Naive B cell (primary cell): ENCODE results near the gene SFT2D1. TPM values are rescaled to one million over a fixed set of nuclear protein-coding genes. Genes with fewer than 3 reads are reported as not detected.
"Not testable (repeated sequence)": the region's sequence is repeated elsewhere in the genome, so short reads cannot be mapped to it uniquely, and the experiment has no call there.

ENCODE experiments used
- ATAC-seq, 2 donors: fragments of 150-1000 bp; cut with Tn5 transposase; 2 replicates each; pipeline ENCODE4 v1.10.0; 2021; ENCODE audit warnings: low read depth in 2 of 2, mild to moderate bottlenecking in 2 of 2, moderate library complexity in 2 of 2
- DNase-seq: peaks from one replicate; pipeline ENCODE4 v3.0.0; 2022
- H3K27ac Mint-ChIP-seq, 6 donors: one replicate each; pipeline ENCODE4 v1.8.0; 2020 to 2022; ENCODE audit warnings: mild to moderate bottlenecking in 6 of 6, mixed read lengths in 6 of 6, moderate library complexity in 5 of 6, inconsistent platforms in 2 of 6
- H3K27me3 Mint-ChIP-seq, 3 donors: one replicate each; pipeline ENCODE4 v1.8.0; 2021 to 2022; ENCODE audit warnings: mixed read lengths in 3 of 3, mild to moderate bottlenecking in 1 of 3
- H3K36me3 Mint-ChIP-seq, 2 donors: one replicate each; pipeline ENCODE4 v1.8.0; 2020 to 2022; ENCODE audit warnings: mixed read lengths in 2 of 2, inconsistent platforms in 1 of 2, mild to moderate bottlenecking in 1 of 2
- H3K4me1 Mint-ChIP-seq, 3 donors: one replicate each; pipeline ENCODE4 v1.8.0; 2020 to 2022; ENCODE audit warnings: mixed read lengths in 3 of 3, inconsistent platforms in 1 of 3, mild to moderate bottlenecking in 1 of 3, moderate library complexity in 1 of 3
- H3K4me3 Mint-ChIP-seq, 8 donors: one replicate each; pipeline ENCODE4 v1.8.0; 2020 to 2022; ENCODE audit warnings: mild to moderate bottlenecking in 8 of 8, mixed read lengths in 8 of 8, moderate library complexity in 8 of 8, inconsistent platforms in 2 of 8
- H3K9me3 Mint-ChIP-seq, 7 donors: one replicate each; pipeline ENCODE4 v1.8.0; 2020 to 2022; ENCODE audit warnings: mixed read lengths in 7 of 7, mild to moderate bottlenecking in 5 of 7, inconsistent platforms in 2 of 7, moderate library complexity in 1 of 7
- polyA plus RNA-seq, 6 donors: library from polyadenylated mRNA; unstranded; fragments of 300-500 nt; fragmentation: Illumina TruSeq; gene quantifications; one replicate each; pipeline ENCODE4 v1.2.3, GENCODE V29; 2021; ENCODE audit warnings: low read depth in 6 of 6

Gene SFT2D1
- polyA plus RNA-seq, 6 donors from 2014 or later, result 95.5 to 172 (median 109) TPM

DNA sequence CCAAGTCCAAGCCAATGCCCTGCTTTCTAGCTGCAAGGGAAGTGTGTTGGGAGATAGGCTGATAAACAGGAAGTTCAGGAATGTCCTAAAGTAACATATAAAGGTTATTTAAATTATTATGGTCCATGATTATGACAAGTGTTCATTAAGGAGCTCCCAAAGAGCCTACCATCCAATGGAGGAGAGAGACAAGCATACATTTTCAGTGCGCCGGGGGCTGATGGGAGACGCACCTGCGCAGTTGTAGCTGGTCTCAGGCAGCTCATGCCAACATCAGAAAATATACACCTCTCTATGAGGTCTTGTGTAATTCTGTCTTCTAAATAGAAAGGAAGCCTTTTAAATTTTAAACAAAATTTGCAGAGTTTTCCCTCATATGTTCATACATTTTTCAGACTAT lies 12.6 kb upstream of the SFT2D1 start:
- ATAC-seq (no peak), DNase-seq (no peak)
- Mint-ChIP-seq H3K4me3 (no peak overlapping the region), H3K36me3 (peaks cover 0 to 7% of the 10 kb centered on the region in 2 donors), H3K9me3 (peaks cover 0 to 12% (median 9%) of the 10 kb centered on the region in 7 donors), H3K4me1 (peaks cover 4 to 15% (median 11%) of the 10 kb centered on the region in 3 donors), H3K27me3 (peaks cover 0 to 7% (median 4%) of the 10 kb centered on the region in 3 donors), H3K27ac (no peak overlapping the region)

DNA sequence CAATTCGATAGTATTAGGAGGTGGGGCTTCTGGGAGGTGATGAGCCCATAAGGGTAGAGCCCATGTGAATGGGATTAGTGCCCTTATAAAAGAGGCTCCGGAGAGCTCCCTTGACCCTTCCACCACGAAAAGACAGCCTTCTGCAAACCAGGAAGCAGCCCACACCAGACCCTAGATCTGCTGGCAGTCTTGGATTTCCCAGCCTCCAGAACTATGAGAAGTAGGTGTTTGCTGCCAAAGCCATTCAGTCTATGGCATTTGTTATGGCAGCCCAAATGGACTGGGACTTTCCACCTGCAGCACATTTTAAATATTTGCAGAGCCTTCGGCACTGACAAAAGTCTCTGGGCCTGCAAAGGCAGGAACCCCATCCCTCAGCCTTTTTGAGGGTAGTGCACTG lies 11.8 kb upstream of the SFT2D1 start:
- no peak for ATAC-seq
- no peak for DNase-seq
- Mint-ChIP-seq H3K4me1 (peaks cover 4 to 15% (median 11%) of the 10 kb centered on the region in 3 donors), H3K27ac (no peak overlapping the region), H3K36me3 (peaks cover 0 to 7% of the 10 kb centered on the region in 2 donors), H3K9me3 (peaks cover 0 to 12% (median 6%) of the 10 kb centered on the region in 7 donors), H3K4me3 (no peak overlapping the region), H3K27me3 (peaks cover 0 to 7% (median 4%) of the 10 kb centered on the region in 3 donors)

DNA sequence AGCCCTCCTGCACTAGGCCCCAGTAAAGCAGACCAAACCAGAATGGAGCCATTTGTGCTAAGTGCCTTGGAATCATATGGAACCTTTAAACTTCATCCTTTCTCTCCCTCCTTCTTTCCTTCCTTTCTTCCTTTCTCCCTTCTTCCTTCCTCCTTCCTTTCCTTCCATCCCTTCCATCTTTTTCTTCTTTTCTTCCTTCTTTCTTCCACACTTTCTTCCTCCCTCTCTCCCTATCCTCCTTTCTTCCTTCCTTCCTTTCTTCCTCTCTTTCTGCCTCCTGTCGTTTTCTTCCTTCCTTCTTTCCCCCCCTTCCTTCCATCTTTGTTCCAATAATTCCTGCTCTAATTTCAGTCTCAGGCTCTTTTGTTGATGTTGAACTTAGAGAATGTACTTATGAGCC lies 11.2 kb upstream of the SFT2D1 start:
- Mint-ChIP-seq H3K27me3 (peaks cover 0 to 5% (median 2%) of the 10 kb centered on the region in 3 donors), H3K4me3 (no peak overlapping the region), H3K27ac (peak overlapping the region in 4 of 6 donors; percentile 8 to 84 (median 62)), H3K4me1 (peaks cover 4 to 15% (median 11%) of the 10 kb centered on the region in 3 donors), H3K36me3 (peaks cover 0 to 4% of the 10 kb centered on the region in 2 donors), H3K9me3 (peaks cover 0 to 11% (median 6%) of the 10 kb centered on the region in 7 donors)
- ATAC-seq (no peak), DNase-seq (no peak)

DNA sequence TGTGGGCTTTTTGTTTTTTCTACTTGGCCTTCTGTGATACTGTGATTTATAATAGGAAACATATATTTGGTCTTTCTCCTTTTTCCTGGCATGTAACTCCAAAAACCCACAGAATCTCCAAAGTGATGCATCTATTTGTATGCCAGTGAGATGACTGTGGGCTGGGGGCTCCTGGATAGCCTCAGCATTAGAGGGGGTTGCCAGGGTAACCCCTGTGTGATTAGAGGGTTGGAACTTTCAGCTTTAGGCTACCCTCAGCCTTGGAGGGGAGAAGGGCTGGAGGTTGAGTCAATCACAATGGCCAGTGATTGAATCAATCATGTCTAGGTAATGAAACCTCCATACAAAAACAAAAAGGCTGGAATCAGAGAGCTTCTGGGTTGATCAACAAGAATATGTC lies 10.6 kb upstream of the SFT2D1 start:
- no peak for ATAC-seq

DNA sequence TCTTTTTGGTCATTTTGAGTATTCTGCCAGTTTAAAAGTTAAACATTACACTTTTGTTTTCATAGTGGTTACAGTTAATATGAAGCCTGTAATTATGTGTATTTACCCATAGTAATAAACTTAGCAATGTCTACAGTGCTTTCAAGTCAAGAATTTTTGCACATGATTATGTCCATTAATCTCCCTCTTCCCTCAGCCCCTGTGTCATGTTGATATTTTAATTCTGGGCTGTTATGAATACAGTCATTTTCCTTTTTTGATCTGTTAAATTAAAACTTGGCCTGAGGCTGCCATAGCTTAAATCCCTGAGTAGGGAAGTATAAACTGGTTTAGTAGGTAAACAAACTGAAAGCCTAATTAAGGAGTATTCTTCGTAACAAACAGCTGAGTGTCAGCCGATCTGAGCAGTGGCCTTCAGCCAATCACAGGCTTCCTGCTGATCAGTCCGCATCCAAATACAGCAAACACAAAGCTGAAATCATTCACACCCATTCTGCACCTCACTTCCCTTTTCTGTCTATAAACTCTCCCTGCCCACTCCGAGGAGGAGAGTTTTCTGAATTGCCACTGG lies 9.5 kb upstream of the SFT2D1 start:
- peak; percentile 100 for ATAC-seq
- H3K4me3 Mint-ChIP-seq, result peak overlapping the region in 7 of 8 donors; percentile 58 to 89 (median 80)
- peaks cover 8 to 15% (median 11%) of the 10 kb centered on the region in 3 donors for H3K4me1 Mint-ChIP-seq
- no peaks in the 10 kb centered on the region for H3K27me3 Mint-ChIP-seq
- H3K36me3 Mint-ChIP-seq, result no peaks in the 10 kb centered on the region
- peaks cover 0 to 6% (median 2%) of the 10 kb centered on the region in 7 donors for H3K9me3 Mint-ChIP-seq
- peak; percentile 60 for DNase-seq
- H3K27ac Mint-ChIP-seq, result peak overlapping the region in 4 of 6 donors; percentile 29 to 83 (median 56)

More for the DNA sequence above, 10.6 kb upstream of the SFT2D1 start:
- H3K4me1 Mint-ChIP-seq, result peaks cover 6 to 15% (median 11%) of the 10 kb centered on the region in 3 donors
- H3K4me3 Mint-ChIP-seq, result no peak overlapping the region
- peaks cover 0 to 6% (median 2%) of the 10 kb centered on the region in 7 donors for H3K9me3 Mint-ChIP-seq
- no peaks in the 10 kb centered on the region for H3K27me3 Mint-ChIP-seq
- no peak for DNase-seq
- peak overlapping the region in 1 of 6 donors; percentile 36 for H3K27ac Mint-ChIP-seq
- H3K36me3 Mint-ChIP-seq, result no peaks in the 10 kb centered on the region

DNA sequence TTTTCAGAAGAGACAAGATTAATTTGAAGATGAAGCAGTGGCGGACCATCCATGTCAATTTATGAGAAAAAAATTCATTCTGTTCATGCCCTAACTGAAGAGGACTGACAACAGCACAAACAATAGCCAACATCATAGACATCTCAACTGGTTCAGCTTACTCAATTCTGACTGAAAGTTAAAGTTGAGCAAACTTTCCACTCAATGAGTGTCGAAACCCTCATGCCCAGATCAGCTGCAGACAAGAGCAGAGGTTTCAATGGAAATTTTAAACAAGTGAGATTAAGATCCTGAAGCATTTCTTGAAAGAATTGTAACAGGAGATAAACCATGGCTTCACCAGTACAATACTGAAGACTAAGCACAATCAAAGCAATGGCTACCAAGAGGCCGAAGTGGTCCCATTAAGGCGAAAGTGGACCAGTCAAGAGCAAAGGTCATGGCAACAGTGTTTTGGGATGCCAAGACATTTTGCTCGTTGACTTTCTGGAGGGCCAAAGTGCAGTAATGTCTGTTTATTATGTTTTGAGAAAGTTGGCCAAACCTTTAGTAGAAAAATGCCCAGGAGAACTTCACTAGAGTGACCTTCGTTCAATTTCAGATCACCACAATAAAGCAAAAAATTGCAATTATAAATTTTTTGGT lies 6.1 kb upstream of the SFT2D1 start:
- Mint-ChIP-seq H3K4me3 (no peak overlapping the region), H3K27ac (no peak overlapping the region), H3K27me3 (no peaks in the 10 kb centered on the region), H3K36me3 (no peaks in the 10 kb centered on the region), H3K4me1 (peaks cover 13 to 20% (median 19%) of the 10 kb centered on the region in 3 donors), H3K9me3 (peaks cover 0 to 6% (median 2%) of the 10 kb centered on the region in 7 donors)
- DNase-seq (no peak), ATAC-seq (no peak)

DNA sequence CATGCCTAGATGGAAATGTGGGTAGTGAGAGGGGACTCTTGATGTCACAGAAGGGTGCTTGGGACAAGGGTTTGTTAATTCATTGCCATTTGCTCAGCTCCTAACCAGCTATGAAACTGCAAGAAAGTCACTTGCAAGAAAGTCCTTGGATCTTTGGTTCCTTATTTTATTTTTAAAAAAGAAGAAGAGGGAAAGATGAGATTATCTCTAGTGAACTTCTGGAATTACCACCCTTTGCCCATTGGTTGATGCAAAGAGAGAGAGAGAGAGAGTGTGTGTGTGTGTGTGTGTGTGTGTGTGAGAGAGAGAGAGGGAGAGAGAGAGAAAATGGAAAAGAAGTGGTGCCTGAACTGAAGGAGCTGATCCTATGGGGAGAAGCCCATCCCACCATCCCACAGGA lies 4.6 kb upstream of the SFT2D1 start:
- peak overlapping the region in 1 of 6 donors; percentile 51 for H3K27ac Mint-ChIP-seq

DNA sequence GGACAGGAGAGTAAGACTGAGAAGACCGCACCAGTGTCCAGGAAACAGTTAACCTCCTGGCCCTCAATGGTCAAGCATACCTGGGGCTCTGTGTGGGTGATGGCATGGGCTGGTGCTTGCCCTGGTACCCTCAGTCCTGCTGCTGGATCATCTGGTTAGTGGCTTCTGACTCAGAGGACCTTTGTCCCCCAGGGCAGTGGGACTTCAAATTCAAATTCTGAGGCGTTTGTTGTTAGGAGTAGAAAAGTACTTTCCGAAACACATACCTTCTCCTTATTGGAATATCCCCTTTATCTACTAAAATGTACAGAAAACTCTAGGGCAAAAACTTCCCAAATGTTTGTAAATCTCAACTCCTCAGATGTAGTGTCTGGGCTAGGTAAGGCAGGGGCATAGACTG lies 4.1 kb upstream of the SFT2D1 start:
- no peaks in the 10 kb centered on the region for H3K27me3 Mint-ChIP-seq
- DNase-seq (no peak), ATAC-seq (no peak)
- H3K36me3 Mint-ChIP-seq, result no peaks in the 10 kb centered on the region
- no peak overlapping the region for H3K27ac Mint-ChIP-seq
- H3K4me3 Mint-ChIP-seq, result peak overlapping the region in 1 of 8 donors; percentile 92
- peaks cover 0 to 6% (median 2%) of the 10 kb centered on the region in 7 donors for H3K9me3 Mint-ChIP-seq
- H3K4me1 Mint-ChIP-seq, result peaks cover 13 to 19% (median 19%) of the 10 kb centered on the region in 3 donors

More for the DNA sequence above, 4.6 kb upstream of the SFT2D1 start:
- Mint-ChIP-seq H3K4me1 (peaks cover 14 to 19% (median 17%) of the 10 kb centered on the region in 3 donors), H3K36me3 (no peaks in the 10 kb centered on the region), H3K9me3 (peaks cover 0 to 6% (median 2%) of the 10 kb centered on the region in 7 donors), H3K27me3 (no peaks in the 10 kb centered on the region), H3K4me3 (no peak overlapping the region)
- no peak for ATAC-seq
- DNase-seq, result no peak

DNA sequence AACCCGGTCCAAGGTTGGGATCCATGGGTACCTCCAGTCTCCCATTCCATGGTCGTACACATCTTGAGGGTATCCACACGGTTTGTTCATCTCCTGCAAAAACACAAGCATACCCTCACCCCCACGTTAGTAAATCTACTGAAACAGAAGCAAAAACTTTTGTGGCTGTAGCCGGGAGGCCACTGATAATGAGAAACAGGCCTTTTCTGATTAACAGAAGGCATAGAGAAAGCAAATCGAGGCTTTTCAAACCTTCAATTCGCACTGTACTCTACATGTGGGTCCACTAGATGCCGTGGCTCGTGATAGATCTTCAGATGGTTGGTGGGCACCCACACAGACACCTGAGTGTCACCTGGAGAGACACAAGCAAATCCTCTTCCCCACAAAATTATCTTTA lies 3.3 kb upstream of the SFT2D1 start:
- not testable (repeated sequence) for DNase-seq, H3K9me3 Mint-ChIP-seq, ATAC-seq, H3K36me3 Mint-ChIP-seq, H3K27me3 Mint-ChIP-seq, H3K27ac Mint-ChIP-seq
- H3K4me1 Mint-ChIP-seq, result peaks cover 14 to 21% (median 21%) of the 10 kb centered on the region in 3 donors
- peak overlapping the region in 2 of 8 donors; percentile 8 to 92 for H3K4me3 Mint-ChIP-seq

DNA sequence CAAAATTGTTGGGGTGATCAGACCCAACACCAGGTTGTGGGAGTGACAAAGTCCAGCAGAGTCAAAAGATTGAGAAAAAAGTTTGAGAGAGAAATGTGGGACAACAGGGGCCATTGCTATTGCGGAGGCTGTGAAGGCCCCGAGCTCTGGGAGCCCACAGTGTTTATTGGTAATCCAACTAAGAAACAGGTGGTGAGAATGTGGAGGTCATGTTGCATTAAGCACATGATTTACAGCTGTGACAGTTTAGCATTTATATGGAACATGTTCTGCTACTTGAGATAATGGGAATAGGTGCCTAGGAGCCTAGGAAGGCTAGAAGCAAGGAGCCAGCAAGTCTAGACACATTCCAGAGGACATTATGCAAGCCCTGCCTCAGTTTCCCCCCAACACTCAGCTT lies 2.6 kb upstream of the SFT2D1 start:
- peak overlapping the region in 1 of 6 donors; percentile 89 for H3K27ac Mint-ChIP-seq
- H3K27me3 Mint-ChIP-seq, H3K36me3 Mint-ChIP-seq, H3K9me3 Mint-ChIP-seq, ATAC-seq, DNase-seq: not testable (repeated sequence)
- peak overlapping the region in 3 of 8 donors; percentile 12 to 92 (median 17) for H3K4me3 Mint-ChIP-seq
- H3K4me1 Mint-ChIP-seq, result peaks cover 14 to 21% (median 21%) of the 10 kb centered on the region in 3 donors

DNA sequence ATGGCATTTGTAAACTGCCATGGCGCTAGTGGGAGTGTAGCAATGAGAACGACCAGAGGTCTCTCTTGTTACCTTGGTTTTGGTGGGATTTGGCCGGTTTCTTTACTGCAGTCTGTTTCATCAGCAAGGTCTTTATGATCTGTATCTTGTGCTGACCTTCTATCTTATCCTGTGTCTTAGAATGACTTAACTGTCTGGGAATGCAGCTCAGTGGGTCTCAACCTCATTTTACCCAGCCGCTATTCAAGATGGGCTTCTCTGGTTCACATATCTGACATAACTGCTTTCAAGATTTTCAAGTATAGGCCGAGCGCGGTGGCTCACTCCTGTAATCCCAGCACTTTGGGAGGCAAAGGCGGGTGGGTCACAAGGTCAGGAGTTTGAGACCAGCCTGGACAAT lies 1.9 kb upstream of the SFT2D1 start:
- no peaks in the 10 kb centered on the region for H3K36me3 Mint-ChIP-seq
- H3K27me3 Mint-ChIP-seq, result no peaks in the 10 kb centered on the region
- H3K4me3 Mint-ChIP-seq, result peak overlapping the region in 3 of 8 donors; percentile 13 to 92 (median 62)
- DNase-seq, result no peak
- H3K9me3 Mint-ChIP-seq, result peaks cover 0 to 2% (median 0%) of the 10 kb centered on the region in 7 donors
- peak overlapping the region in 3 of 6 donors; percentile 63 to 89 (median 68) for H3K27ac Mint-ChIP-seq
- no peak for ATAC-seq
- peaks cover 14 to 21% (median 21%) of the 10 kb centered on the region in 3 donors for H3K4me1 Mint-ChIP-seq

DNA sequence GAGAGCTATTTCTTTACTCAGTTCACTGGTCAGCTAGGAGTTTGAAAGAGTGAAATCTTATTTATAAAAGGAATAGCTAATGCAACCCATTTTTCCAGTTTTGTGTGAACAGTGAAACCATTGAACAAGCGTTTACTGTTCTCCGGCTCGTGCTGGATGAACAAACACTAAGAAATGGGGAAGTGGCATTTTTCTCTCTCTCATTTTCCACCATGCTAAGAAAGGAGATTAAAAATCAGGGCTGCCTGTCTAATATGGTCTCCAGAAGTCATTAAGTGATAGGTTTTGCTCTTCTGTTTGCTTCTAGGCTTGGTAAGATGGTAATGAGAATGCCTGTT lies 774 bp upstream of the SFT2D1 start:
- Mint-ChIP-seq H3K27me3 (no peaks in the 10 kb centered on the region), H3K36me3 (no peaks in the 10 kb centered on the region), H3K27ac (peak overlapping the region; percentile 89 to 98 (median 97)), H3K4me3 (peak overlapping the region; percentile 83 to 98 (median 92)), H3K9me3 (no peaks in the 10 kb centered on the region), H3K4me1 (peaks cover 14 to 21% (median 21%) of the 10 kb centered on the region in 3 donors)
- DNase-seq, result peak; percentile 68
- ATAC-seq, result peak; percentile 59 to 63

DNA sequence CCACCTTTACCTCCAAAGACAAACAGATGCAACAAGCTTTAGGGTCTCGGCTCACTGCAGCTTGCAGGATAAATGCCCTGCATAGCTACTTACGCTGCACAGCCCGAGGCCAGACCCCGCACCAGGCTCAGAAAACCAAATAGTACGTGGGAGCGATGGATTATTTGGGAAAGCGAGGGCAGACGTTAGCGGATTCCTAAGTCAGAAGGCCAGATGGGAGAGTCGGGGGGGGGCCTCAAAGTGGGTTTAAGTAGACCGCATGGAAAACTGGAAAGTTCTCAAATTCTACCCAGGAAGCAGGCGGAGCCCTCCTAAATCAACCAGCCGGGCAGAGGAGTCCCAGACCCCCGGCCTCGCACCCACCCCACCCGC lies 382 bp downstream of the SFT2D1 start:
- peak overlapping the region; percentile 89 to 98 (median 97) for H3K27ac Mint-ChIP-seq
- peak overlapping the region; percentile 83 to 98 (median 92) for H3K4me3 Mint-ChIP-seq
- H3K27me3 Mint-ChIP-seq, result no peaks in the 10 kb centered on the region
- peaks cover 0 to 9% of the 10 kb centered on the region in 2 donors for H3K36me3 Mint-ChIP-seq
- DNase-seq (no peak), ATAC-seq (peak in 1 of 2 donors; percentile 10)
- peaks cover 21 to 23% (median 21%) of the 10 kb centered on the region in 3 donors for H3K4me1 Mint-ChIP-seq
- no peaks in the 10 kb centered on the region for H3K9me3 Mint-ChIP-seq

DNA sequence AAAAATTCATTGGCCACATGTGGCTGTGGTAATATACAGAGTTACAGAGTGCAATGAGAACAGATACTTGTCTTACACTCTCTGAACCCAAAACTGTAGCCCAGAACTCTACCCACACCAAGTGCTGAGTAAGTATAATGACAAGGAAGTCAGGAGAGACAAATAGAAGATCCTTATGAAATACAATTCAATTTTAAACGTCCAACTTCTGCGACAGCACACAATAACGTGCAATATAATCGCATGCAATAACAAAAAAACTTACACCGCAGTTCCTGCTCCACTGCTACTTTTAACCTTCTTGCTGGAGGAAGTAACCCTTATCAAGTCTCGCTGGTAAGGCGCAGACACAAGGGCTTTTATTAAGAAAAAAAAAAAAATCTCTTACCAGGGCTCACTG lies 881 bp downstream of the SFT2D1 start:
- peak; percentile 14 to 21 for ATAC-seq
- peak overlapping the region; percentile 89 to 98 (median 97) for H3K27ac Mint-ChIP-seq
- peak; percentile 37 for DNase-seq
- H3K9me3 Mint-ChIP-seq, result no peaks in the 10 kb centered on the region
- H3K4me1 Mint-ChIP-seq, result peaks cover 21 to 26% (median 23%) of the 10 kb centered on the region in 3 donors
- peaks cover 0 to 9% of the 10 kb centered on the region in 2 donors for H3K36me3 Mint-ChIP-seq
- H3K27me3 Mint-ChIP-seq, result no peaks in the 10 kb centered on the region
- peak overlapping the region; percentile 83 to 98 (median 92) for H3K4me3 Mint-ChIP-seq
